ENCODE measurements around the gene PEX11A. TPM values are rescaled to one million over a fixed set of nuclear protein-coding genes. Genes with fewer than 3 reads are reported as not detected.
"Not testable (repeated sequence)": the region's sequence is repeated elsewhere in the genome, so short reads cannot be mapped to it uniquely, and the experiment has no call there.

Gene PEX11A, protein sequence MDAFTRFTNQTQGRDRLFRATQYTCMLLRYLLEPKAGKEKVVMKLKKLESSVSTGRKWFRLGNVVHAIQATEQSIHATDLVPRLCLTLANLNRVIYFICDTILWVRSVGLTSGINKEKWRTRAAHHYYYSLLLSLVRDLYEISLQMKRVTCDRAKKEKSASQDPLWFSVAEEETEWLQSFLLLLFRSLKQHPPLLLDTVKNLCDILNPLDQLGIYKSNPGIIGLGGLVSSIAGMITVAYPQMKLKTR
- total RNA-seq: 6.2 TPM

DNA sequence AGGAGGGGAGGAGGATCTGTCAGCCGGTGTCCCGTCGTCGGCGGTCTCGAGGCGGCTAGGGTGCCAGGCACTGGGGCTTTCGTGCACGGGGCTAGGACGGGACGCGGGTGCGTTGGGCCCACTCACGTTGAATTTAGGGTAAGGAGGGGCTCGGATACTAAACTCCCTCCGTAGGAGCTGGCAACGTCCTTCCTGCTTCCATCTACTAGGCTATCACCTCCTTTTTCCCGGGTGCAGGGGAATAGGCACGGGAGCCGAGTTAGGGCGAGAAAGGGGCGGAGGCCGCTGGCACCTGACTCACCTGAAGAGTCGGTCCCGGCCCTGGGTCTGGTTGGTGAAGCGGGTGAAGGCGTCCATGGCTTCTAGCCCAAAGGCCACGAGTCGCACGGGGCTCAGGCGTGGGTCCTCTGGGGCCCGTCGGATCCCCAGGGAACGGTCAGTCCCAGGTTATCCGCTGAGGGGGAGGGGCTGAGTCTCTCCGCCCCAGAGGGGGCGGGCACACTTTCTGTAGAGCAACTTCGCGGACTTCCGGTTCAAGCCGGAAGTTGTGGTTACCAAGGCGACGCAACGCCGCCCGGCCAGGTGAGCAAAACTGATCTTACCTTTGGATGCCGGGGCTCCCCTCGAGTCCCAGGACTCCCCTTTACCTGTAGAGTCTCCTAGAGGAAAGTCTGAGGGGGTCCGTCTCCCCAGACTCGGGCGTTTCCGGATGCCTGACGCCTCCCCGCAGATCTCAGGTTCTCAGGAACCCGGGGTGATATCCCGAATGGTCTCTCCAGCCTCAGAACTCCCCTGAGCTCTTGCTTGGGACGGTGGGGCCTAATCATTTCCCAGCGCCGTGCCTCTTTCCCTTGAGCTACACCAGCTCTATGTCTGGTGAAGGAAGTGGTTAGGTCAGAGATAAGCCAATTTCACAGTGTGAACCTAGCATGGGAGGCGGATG lies at the start of gene PEX11A, which contains the start of gene WDR93:
PEX11A (minus strand) TSS at position 479 of the 943 bp plus-strand sequence; CDS start at position 357, 122 bp downstream.
WDR93 (plus strand) TSS at position 536 of the 943 bp plus-strand sequence. CDS start 10,936 bp downstream, outside the sequence.
- peak; percentile 94 for ATAC-seq
- intact Hi-C loops (cut with DNase I): no loop called here
- DNase-seq (ENCODE audit: low spot score): peak; percentile 87

DNA sequence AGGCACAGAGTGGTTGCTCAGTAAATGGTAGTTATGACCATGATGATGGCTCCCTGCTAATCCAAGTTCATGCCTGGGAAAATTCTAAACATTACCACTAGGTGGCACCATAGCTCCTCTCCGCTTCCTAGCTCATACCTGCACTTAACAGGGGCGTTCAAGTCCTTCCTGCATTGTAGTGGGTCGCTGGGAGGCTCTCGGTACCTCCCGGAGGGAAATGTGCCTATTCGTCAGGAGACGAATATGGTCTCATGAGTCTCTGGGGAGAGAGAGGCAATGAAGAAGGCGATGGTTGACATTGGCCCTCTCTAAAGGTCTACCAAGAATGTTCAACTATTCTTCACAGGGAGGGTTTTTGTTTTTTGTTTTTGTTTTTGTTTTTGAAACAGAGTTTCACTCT lies 49.6 kb upstream of the PEX11A start:
- ATAC-seq: peak; percentile 85
- no peak for DNase-seq (ENCODE audit: low spot score)
- intact Hi-C loops (cut with DNase I): loop anchor here (10.0 kb wide), 1 partner anchor 345 kb away; no protein-coding TSS in a partner anchor

DNA sequence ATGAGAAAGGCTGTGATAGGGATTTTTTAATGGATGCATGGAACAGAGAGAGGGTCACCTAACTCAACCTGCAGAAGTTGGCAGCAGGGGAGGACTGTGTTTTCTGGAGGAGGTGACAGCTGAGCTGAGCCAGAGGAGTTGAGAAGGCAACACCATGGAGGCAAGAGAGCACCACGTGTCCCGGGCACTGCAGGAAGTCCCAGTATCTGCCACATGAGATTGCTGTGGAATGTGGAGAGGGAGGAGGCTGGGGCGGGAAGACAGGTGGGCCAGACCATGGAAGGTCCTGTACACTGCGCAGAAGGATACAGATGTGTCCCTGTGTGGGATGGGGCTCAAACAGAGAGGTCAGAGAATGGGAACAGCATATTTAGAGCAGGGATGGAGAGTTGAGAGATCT lies 45.2 kb upstream of the PEX11A start:
- no peak for ATAC-seq
- intact Hi-C loops (cut with DNase I): no loop called here
- no peak for DNase-seq (ENCODE audit: low spot score)

DNA sequence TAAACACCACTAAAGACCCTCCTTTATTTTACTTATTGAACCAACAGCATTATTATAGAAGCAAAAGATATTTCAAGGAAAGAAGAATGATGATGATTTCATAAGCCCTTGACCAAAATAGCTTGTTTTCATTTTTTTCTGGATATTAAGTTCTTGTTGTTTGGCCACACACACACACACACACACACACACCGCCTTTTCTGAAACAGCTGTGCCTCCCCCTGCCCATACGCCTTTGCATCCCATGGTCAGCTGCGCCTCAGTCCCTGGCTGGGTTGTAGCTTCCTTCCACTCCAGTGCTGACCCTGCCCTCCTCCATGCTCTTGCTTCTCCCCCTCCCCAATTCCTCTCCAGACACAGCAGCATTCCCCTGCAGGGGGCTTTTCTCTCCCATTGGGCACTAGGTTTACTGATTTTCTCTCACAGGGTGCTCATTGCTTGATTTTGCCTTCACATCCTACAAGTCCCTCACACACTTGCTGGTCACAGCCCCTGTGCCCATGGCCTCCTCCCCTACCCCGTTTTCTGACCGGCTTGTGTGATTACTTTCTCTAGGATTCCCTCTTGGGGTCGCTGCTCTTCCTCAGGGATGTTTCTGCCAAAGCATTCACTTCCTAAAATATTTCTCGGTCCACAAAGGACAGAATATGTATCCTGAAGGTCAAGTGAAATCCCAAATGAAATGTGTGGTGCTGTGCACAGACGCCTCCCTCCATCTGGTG lies 42.1 kb upstream of the PEX11A start:
- DNase-seq (ENCODE audit: low spot score): no peak
- intact Hi-C loops (cut with DNase I): no loop called here
- ATAC-seq: no peak

DNA sequence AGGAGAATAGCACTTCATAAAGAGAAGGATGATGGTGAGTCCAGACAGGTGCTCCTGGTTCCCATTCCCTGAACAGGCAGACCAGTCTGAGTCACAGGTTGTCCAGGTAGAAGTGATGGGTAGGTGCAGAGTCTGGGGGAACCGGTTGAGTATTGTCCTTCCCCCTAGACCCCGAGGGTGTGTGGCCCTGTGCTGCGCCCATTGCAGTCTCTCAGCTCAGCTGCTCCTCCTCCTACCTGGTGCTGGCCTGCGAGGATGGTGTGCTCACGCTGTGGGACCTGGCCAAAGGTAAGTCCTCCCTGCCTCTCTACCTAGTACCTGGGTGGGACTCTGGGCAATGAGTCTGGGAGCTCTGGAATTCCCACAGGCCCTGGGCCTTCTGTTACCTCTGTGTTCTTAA lies 40.7 kb upstream of the PEX11A start:
- ATAC-seq: no peak
- intact Hi-C loops (cut with DNase I): no loop called here

DNA sequence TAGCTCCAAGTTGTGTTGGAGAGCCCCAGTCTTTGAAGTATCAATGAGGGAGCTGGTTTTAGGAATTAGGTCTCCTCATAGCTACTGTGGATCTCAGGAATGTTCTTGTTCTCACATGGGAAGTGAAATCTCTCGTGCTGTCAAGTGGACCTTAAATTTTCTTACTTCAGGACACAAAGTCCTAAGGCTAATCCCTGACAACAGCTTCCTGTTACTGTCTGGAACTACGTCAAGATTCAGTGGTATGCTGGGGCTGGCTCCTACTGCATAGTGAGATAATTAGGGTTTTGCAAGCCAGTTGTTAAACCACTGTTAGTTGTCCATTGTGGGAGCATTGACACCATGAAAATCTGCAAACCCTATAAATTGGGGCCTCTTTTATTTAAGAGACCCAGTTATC lies 37.7 kb upstream of the PEX11A start:
- intact Hi-C loops (cut with DNase I): no loop called here
- ATAC-seq (peak; percentile 77), DNase-seq (ENCODE audit: low spot score) (no peak)

More for the DNA sequence above, 40.7 kb upstream of the PEX11A start:
- DNase-seq (ENCODE audit: low spot score): no peak

DNA sequence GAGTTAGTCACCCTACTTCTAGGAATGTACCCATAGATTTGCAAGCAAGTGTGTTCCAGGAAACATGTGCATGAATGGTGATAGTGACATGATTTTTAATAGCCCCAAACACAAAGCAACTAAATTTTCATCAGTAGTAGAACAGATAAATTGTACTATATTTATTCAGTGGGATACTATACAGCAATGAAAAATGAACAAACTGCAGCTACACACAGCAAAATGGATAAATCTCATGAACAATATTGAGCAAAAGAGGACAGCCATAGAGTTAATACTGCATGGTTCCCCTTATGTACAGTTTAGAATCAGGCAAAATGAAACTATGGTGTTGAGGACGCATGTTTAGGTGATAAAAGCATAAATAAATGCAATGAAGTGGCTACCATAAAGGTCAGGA lies 34.5 kb upstream of the PEX11A start:
- intact Hi-C loops (cut with DNase I): no loop called here
- ATAC-seq (no peak), DNase-seq (ENCODE audit: low spot score) (no peak)

DNA sequence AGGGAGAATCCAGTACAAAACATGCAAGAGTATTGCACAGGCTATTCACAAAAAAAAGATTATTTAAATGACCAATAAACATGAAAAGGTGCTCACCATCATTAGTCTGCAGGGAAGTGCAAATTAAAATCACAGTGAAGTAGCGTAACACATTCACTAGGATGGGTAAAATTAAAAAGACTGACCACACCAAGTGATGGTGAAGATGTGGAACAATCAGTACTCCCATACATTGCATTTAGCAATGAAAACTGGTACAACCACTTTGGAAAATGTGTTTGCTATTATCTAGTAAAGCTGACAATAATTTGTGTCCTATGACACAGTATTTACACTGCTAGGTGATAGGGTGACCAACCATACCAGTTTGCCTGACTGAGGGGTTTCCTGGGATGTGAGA lies 34.1 kb upstream of the PEX11A start:
- DNase-seq (ENCODE audit: low spot score) (no peak), ATAC-seq (no peak)
- intact Hi-C loops (cut with DNase I): no loop called here

DNA sequence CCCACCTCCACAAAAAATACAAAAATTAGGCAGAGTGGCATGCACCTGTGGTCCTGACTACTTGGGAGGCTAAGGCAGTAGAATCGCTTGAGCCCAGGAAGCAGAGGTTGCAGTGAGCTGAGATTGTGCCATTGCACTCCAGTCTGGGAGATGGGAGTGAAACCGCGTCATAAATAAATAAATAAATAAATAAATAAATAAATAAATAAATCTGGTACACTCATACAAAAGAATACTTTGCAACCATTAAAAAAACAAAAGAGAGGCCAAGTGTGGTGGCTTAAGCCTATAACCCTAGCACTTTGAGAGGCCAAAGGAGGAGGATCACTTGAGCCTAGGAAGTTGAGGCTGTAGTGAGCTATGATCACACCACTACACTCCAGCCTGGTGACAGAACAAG lies 32.5 kb upstream of the PEX11A start:
- intact Hi-C loops (cut with DNase I): no loop called here
- no peak for DNase-seq (ENCODE audit: low spot score)
- no peak for ATAC-seq

DNA sequence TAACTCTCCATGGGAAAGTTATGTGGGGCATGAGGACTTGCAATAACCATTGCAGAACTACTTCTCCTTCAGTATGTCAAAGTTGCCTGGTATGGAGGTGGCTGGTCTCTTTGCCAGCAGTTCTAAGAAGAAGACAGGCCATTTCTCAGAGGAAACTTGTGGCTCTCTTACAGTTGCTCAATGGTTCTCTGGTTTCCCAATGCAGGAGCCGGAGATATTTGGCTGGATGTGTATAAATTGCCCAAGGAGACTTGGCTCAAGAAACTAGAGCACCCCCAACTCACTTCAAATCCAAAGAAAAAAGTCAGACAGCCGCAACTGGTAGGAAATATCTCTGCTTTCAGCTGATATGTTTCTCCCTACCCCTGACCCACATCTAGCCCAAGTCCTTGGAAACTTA lies 24.2 kb upstream of the PEX11A start:
- DNase-seq (ENCODE audit: low spot score): no peak
- intact Hi-C loops (cut with DNase I): no loop called here
- peak; percentile 51 for ATAC-seq

DNA sequence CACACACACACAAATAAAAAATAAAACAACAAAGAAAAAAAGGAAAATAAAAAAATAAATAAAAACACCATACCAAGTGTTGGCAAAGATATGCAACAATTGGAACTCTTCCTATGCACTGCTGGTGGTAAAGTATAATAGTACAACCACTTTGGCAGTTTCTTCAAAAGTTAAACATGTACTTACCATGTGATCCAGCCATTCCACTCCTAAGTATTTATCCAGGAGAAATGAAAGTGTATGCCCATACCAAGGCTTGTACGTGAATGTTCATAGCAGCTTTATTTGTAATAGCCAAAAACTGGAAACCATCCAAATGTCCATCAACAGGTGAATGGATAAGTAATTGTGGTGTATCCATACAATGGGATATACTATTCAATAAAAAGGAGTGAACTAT lies 17.0 kb upstream of the PEX11A start:
- ATAC-seq (no peak), DNase-seq (ENCODE audit: low spot score) (no peak)
- intact Hi-C loops (cut with DNase I): no loop called here

DNA sequence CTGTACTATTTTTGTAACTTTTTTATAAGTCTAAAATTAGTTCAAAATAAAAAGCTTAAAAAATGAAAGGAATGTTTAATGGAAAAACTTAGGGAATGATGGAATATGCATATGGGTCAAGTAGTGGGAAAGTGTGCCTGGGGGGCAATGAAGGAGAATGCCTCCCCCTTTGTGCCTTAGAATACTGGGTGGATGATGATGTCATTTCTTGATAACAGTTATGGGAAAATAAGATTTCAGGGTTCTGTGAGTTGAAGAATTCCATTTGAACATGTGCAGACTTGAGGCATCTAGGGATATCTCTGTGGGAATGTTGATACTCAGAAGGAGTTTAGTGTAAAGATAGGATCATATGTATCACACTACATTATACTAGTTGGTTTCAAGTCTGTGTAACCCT lies 13.9 kb upstream of the PEX11A start:
- ATAC-seq: no peak
- intact Hi-C loops (cut with DNase I): no loop called here
- no peak for DNase-seq (ENCODE audit: low spot score)

DNA sequence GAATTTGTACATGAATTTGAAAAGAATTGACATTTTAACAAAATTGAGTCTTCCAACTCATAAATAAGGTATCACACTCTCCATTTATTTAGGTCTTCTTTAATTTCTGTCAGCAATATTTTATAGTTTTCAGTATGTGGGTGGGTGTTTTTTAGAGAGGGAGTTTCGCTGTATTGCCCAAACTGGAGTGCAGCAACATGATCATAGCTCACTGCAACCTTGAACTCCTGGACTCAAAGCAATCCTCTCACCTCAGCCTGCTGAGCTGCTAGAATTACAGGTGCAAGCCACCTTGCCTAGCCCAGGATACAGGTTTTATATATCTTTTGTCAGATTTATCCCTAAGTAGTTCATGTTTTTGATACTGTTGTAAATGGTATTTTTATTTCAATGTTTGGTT lies 4.6 kb upstream of the PEX11A start:
- intact Hi-C loops (cut with DNase I): no loop called here
- ATAC-seq (no peak), DNase-seq (ENCODE audit: low spot score) (no peak)

DNA sequence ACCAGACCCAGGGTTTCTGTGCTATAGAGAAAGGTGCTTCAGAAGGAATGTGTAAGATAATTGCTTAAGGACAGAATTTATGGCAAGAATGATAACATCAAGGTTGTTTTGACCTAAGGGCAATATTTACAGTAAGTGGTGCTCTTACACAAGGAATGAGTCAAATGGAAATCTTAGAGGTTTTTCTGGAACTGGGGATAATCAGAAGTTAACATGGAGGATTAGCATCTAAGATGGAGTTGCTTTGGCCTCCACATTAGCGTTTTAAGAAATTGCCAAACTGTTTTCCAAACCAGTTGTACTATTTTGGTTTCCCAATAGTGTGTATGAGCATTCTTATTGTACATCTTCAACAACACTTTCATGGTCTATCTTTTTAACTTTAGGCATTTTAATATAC lies 3.1 kb upstream of the PEX11A start:
- intact Hi-C loops (cut with DNase I): no loop called here
- DNase-seq (ENCODE audit: low spot score) (no peak), ATAC-seq (no peak)

DNA sequence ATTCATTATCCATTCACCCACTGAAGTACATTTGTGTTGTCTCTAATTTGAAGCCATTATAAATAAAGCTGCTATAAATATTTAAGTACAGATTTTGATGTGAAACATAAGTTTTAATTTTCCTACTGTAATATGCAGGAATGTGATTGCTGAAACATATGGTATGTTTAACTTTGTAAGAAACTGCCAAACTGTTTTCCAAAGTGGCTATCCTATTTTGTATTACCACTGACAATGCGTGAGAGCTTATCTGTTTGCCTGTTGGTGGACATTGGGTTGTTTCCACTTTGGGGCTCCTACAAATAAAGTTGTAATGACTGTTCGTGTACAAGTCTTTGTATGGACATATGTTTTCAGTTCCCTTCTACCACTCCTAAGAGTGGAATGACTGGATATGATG lies 2.5 kb upstream of the PEX11A start:
- ATAC-seq (no peak), DNase-seq (ENCODE audit: low spot score) (no peak)
- intact Hi-C loops (cut with DNase I): no loop called here

DNA sequence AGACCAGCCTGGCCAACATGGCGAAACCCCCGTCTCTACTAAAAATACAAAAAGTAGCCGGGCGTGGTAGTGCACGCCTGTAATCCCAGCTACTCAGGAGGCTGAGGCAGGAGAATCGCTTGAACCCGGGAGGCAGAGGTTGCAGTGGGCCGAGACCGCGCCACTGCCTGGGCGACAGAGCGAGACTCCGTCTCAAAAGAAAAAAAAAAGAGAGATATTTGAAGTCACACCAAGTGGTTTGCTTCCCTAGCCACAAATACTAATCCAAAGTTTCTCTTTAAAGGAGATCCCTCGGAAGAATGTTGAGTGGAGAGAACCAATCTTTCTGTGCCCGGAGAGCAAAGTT lies 651 bp downstream of the PEX11A start:
- ATAC-seq; DNase-seq (ENCODE audit: low spot score); intact Hi-C loops (cut with DNase I): not testable (repeated sequence)

DNA sequence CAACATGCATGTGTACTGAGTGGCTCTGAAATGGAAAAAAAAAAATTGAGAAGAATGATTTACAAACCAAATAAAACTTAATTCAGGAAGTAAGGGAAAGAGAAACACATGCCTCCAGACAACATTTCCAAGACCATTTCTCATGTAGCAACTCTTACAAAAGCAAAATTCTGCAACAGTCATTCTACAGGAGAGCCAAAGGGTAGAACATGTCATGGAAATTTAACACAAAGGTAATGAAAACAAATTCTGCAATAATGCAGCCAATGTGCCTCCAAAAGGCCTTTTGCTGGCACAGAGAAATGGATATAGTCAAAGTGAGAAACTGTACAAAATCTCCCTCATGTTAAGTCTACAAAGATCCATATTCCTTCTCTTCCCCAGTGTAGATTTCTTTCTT lies 4.0 kb downstream of the PEX11A start:
- DNase-seq (ENCODE audit: low spot score): no peak
- no peak for ATAC-seq
- intact Hi-C loops (cut with DNase I): no loop called here

DNA sequence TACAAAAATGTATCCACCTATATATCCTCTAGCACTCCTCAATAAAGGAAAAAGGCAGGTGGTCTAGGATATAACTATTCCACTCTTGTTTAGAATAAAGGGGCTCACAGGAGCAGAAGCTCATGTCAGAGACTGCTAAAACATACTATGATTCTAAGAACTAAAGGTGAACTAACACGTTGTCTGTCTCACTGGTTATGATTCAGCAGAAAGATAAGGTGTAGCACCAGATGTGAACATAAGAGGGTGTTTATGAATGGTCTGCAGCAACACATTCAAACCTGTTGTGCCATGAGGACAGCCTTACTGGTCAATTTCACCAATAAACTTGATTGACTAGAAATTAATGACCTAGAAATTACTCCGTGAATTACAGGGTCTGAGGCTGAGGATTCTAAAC lies 4.6 kb downstream of the PEX11A start:
- no peak for DNase-seq (ENCODE audit: low spot score)
- intact Hi-C loops (cut with DNase I): no loop called here
- ATAC-seq: no peak

DNA sequence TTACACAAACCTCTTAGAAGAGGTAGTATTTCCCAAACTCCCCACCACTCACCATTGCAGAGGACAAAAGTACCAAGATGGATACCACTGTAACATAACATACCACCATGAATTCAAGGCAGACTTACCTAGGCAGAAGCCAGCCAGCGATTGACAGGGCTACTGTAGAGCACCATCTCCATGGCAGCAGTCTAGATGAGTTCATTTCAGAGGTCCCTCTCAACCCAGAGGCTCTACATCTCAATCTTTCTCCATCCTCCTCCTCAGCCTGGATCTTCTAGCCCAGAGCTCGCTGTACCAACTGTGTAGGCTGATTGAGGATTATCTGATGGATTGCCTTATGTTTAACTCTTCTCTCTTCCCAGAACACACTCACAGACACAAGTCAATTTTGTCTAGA lies 9.4 kb downstream of the PEX11A start:
- ATAC-seq (peak; percentile 2), DNase-seq (ENCODE audit: low spot score) (no peak)
- intact Hi-C loops (cut with DNase I): no loop called here

Measured in sciatic nerve (tissue), 2 donors.